Uterus (tissue), 2 donors: ENCODE data around the gene OBSCN.

Experiments used
- CTCF ChIP-seq, 4 experiments: fragments of 200-600 bp in 2 of 4; fragments of 450-650 bp in 2 of 4; sonication (generic) in 2 of 4; IDR thresholded peaks; one replicate each; pipeline ENCODE4 v1.5.1; 2016 to 2019; ENCODE audit warnings: antibody characterized with exemption in 4 of 4, mild to moderate bottlenecking in 2 of 4, moderate library complexity in 1 of 4
- POLR2A ChIP-seq, 2 donors: fragments of 450-650 bp; IDR thresholded peaks; one replicate each; pipeline ENCODE4 v1.6.1; 2016; ENCODE audit warnings: antibody characterized with exemption in 2 of 2, mild to moderate bottlenecking in 1 of 2, moderate library complexity in 1 of 2

GRCh38 chr1:228317411-228317828 is 109.6 kb downstream of the OBSCN start:
- TF ChIP-seq POLR2A (IDR thresholded peaks at IDR 0.05) (no peak), CTCF (IDR thresholded peaks at IDR 0.05) (no peak)
